NK-92 (cell line): Measurements from ENCODE around the gene ARCN1.

Experiments
- DNase-seq: peaks from one replicate; lab custom pipeline; 2025; ENCODE audit not compliant: unreplicated experiment; lab: John Stamatoyannopoulos, UW

ARCN1 gene

DNA sequence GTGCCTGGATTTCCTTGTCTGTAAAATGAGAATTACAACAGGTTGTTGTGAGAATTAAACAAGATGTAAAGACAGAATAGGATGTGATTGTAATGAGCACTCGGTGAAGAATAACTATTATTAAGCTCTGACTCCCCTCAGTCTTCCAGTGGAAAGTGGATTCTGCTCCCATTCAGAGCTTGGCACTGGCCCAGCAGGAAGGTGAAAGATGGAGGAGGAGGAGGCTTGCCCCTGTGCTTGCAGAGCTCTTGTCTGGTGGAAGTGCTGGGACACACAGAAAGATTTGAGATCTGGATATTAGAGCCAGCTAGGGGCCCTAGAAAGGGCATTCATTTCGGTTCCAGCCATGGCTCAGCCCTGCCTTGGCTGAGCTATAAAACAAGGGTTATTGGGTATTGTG is 63.4 kb downstream of the ARCN1 start:
- DNase-seq = no peak

DNA sequence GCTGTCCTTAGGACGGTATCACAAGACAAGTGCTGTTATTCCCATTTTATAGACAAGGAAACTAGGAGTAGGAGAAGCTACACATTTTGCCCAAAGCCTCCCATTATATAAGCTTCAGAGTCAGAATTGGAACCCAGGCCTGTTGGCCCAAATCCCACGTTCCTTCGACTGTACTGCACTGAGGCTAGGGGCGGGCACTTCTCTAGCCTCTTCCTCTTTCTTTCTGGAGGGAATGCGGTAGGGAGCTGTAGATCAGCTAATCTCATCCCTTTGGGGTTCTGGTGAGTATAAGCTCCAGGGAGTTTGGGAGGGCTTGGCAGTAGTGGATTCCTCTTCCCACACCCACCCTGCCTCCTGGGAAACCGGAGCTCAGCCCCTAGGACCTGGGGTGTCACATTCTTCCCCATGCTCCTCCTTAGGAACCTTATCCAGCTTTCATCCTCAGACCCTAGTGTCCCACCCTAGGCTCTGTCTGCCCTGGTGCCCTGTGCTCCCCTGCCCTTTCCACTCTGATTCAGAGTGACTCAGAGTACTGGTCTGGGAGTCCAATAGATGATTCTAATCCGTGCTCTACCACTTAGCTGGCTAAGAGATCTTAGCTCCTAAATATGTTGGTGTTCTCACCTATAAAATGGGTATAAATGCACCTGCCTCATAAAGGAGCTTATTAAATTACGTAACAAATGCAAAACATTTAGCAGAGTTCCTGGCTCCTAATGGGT is 64.5 kb downstream of the ARCN1 start:
- no peak for DNase-seq

DNA sequence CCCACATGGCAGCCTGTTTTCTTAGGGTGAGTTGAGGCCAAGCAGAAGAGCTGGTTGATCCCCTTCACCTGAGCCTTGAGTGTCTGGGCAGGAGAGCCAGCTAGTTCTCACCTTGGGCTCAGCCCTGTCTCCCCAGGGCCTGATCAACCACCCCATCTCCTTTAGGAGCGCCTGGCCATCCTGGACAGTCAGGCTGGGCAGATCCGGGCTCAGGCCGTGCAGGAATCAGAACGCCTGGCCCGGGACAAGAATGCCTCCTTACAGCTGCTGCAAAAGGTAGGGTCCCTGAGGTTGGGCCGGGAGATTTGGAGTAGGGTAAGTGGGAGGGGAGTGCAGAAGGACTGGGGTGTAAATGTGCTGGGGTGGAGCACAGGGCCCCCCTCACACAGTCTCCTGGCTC is 66.5 kb downstream of the ARCN1 start:
- no peak for DNase-seq

DNA sequence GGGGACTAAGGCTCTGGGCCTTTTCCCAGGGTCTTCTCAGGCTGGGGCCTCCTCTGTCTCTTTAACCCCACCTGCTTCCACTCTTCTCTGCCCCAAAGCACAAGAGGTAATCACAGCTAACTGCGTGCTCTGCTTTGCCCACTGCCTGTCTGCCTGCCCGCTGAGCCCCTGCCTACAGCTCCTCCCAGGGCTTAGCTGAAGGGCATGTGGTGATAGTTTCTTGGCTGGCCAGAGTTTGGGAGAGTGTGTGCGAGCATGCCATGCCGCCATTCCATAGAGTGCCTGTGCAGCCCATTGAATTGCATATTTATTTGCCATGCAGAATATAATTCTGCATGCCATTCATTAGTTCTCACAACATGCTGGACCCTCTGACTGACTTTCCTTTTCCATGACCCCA is 67.7 kb downstream of the ARCN1 start:
- no peak for DNase-seq

DNA sequence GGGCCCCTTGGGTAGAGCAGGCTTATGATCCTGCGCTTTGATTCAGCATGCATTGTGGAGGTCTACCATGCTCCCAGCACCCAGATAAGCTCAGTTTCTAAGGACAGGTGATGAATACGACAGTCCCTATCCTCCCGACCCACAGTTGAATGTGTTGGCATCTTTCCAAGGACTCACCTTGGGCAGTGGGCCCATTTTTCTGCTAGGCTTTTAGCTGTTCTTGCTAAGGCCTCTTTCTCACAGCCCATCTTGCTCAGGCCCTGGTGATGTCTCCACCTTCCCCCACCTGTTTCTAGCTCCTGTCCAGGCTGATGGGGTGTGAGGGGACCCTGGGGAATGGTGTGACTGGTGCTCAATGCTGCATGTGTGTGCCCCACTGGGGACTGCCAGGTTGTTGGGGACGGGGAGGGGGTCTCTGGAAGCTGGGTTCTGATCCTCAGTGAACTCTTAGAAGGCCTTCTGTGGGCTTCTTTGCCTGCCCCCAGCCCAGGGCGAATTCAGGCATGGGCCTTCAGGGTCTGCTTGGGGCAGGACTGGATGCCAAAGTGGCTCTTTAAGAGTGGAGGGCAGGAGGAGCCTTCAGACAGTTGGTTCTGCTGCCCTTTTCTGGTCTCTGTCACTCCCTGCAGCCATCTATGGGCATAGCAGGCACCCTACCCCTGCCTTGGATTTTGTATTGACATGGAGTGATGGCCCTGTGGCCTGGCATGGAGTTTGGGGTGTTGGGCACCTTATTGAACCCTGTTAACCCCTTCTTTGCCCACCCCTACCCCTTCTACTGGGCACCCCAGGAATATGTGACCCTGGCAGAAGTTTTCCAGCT is 68.3 kb downstream of the ARCN1 start:
- DNase-seq = no peak

DNA sequence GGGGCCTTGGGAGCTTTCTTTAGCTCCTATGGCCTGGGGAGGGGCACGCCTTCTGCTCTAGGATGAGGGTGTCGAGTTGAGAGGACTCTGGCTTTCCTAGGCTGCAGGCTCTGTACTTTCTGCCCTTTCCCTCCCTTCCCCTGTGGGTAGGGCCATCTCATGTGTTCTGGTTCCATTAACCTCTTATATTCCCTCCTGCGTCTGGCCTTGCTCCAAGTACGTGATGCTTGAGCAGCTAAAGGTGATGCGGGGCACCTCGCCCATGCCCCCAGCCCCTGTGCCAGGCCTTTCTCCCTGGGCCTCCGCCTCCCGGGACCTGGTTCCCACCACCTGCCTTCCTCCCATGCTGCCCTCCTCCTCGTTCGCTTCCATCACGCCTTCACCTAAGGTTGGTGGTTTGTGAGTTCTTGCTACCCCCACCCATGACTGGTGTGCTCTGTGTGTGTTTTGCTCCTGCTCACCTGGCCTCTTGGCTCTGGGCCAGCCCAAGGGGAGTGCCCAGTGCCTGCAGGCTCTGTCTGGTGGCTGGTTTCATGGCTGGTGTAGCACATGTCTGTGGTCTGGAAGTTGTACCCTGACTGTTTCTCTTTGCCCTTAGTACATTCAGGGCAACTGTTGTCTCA is 69.3 kb downstream of the ARCN1 start:
- DNase-seq = no peak

DNA sequence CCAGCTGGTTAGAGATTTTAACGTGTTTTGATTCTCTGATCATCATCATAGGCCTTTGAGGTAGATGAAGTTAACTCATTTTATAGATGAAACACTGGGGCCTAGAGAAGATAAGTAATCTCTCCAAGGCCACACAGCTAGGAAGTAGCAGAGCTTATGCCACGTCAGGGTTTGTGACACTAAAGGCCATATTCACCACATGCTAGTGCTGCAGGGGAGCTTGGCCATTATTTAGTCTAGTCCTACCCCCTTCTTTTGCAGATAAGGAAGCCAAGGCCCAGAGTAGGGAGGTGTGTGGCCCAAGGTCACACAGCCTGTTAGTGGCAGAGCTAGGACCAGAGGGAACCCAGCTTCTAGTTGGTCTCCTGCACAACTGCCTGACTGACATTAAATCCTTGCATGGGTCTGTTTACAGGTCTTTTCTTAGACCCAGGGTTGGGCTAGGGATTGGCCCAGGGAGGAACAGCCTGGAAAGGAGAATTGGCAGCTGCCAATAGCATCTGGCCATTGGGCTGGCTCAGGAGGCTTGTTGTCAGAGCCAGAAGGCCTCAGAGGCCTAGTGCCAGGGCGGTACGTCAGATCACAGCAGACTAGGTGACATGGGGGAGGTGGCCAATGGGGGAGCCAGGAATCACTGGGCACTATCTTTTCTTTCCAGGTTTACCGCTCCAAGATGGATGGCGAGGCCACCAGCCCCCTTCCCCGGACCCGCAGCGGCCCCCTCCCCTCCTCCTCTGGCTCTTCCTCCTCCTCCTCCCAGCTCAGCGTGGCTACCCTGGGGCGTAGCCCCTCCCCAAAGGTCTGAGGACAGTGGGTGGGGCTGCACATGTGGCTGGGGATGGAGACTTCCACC is 71.2 kb downstream of the ARCN1 start:
- no peak for DNase-seq

DNA sequence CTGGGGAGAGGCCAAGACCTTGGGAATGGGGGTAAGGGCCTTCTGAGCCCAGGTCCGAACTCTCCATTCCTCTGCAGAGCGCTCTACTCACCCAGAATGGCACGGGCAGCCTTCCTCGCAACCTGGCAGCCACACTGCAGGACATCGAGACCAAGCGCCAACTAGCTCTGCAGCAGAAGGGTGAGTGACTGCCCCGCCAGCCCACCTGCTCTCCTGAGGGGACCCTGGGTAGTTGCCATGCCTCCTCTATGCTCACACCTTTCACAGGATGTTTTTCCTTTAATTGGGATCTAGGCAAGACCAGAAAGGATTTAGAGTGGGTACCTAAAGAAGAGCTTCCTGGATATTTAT is 71.8 kb downstream of the ARCN1 start:
- DNase-seq = no peak

DNA sequence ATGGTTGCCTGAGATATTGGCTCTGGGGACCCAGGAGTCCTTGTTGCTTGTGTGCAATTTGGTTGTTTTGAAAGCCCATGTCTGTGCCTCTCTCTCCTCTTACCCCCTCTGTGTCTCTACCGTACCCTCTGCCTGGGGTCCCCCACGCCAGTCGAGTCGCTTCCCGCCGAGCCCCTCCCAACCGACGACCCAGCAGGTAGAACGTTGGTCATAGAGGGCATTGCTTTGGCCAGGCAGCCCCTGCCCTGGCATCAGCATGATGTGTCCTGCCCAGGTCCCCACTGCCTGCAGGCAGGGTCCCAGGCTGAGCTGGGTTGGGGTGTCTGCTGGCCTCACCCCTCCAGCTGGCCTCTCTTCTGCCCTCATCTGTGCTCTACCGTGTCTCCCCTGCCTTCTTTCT is 72.3 kb downstream of the ARCN1 start:
- DNase-seq = no peak

DNA sequence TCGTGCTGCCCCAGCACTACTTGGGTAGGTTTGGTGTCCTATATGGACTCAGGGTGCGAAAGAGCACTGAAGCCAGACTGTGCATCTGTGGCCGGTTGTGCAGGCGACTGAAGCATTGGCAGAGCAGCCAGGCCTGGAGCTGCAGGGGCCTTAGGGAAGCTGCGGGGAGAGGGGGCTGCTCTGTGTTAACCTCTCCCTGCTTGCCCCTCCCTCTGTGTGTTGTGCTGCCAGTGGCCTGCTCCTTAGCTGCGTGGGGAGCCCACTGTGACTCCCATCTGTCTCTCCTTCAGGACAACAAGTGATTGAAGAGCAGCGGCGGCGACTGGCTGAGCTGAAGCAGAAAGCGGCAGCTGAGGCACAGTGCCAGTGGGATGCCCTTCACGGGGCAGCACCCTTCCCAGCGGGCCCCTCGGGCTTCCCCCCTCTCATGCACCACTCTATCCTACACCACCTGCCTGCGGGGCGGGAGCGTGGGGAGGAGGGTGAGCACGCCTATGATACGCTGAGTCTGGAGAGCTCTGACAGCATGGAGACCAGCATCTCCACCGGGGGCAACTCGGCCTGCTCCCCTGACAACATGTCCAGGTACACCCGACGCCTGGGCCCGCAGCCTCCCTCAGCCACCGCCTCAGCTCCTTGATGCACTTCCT is 73.0 kb downstream of the ARCN1 start:
- DNase-seq = no peak

DNA sequence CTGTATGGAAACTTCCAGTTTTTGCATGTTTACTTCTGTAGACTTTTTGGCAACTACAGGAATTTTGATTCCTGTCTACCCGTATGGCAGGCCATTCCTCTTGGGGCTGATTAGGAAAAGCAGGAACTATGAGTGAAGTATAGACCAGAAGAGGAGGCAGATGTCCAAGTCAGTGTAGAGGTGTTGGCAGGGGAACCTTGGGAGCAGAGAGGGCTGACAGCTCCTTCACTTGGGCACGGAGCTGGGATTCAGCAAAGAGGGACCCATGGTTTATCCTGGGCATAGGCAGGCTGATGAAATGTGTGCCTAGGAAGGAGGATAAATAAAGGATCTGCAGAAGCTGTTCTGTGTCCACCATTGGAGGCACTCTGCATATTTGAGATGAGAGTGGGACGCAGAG is 74.2 kb downstream of the ARCN1 start:
- DNase-seq = no peak

DNA sequence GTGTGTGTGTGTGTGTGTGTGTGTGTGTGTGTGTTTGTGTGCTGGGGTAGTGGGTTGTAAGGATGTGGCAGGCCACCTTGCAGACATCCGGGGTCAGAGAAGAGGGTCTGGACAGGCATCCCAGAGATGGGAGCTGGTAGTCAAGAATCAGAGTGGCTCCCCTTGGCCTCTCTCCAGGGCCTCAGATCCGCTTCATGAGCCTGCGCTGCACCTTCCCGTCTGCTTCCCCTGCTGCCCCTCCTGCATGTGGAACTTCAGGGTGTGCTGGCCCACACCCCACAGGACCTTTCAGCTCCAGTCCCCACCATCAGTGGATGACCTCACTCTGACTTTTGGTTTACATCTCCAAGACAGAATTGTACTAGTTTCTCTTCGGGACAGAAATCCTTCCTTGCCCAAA is 76.1 kb downstream of the ARCN1 start:
- no peak for DNase-seq

DNA sequence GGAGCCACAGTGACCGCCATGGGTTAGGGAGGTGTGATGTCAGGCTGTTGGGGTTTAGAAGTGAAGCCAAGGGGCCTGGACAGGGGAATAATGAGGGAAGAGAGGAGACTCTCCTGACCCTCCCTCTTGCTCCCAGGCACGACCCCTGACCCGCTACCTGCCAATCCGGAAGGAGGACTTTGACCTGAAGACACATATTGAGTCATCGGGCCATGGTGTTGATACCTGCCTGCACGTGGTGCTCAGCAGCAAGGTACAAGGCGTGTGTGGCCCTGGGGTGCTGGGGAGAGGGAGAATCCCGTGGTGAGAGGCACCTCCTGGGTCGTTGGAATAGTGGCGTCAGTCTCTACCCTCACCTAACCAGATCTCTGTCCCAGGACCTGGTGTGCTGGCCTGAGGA is 77.7 kb downstream of the ARCN1 start:
- no peak for DNase-seq

DNA sequence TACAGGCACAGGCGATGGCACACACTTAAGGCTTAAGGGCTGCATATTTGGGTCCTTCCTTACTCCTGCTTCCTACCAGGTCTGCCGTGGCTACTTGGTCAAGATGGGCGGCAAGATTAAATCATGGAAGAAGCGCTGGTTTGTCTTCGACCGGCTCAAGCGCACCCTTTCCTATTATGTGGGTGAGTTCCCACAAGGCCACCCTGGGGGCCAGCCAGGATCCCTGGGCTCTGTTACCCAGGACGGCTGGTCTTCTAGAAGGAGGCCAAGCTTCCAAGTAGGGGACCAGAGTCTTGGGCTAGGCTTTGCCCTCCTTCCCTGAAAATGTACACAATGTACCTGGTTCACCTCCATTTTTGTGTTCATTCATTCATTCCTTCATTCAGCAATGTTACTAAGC is 78.2 kb downstream of the ARCN1 start:
- DNase-seq = no peak

DNA sequence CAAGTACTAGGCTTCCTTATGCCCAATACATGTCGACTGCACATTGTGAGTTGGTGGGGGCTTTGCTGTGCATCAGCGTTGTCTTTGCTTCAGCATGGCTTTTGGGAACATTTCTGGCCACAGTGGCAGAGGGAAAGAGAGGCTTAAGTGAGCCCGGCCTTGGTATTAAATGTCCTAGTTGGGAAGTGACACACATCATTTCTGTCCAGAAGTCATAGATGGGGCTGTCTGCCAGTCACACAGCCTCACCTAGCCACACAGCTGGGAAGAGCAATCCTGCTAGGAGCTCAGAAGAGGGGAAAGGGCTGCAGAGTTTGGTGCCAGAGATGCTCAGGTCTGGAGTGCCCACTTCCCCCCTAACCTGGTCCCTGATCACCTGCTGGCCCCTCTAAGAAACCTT is 79.6 kb downstream of the ARCN1 start:
- DNase-seq = no peak
